ENCODE measurements around the gene BMPER.

BMPER gene

GRCh38 chr7:33923440-33924229 is 18.3 kb downstream of the BMPER start:
- TF ChIP-seq REST (IDR thresholded peaks at IDR 0.05; ENCODE audit: insufficient read depth in 1 of 2, low read depth in 2 of 2, low read length in 2 of 2) (no peak), POLR2AphosphoS5 (IDR thresholded peaks at IDR 0.05; ENCODE audit: low read depth, low read length) (no peak), FOXP2 (optimal IDR thresholded peaks at IDR 0.05; ENCODE audit: borderline replicate concordance, extremely low read depth, extremely low read length, insufficient read depth) (no peak), SIN3A (IDR thresholded peaks at IDR 0.05; ENCODE audit: borderline replicate concordance, insufficient read depth, low read length) (no peak), TAF1 (IDR thresholded peaks at IDR 0.05; ENCODE audit: borderline replicate concordance, insufficient read depth, low read length) (no peak)

GRCh38 chr7:33926535-33926934 is 21.2 kb downstream of the BMPER start:
- TF ChIP-seq FOXP2 (optimal IDR thresholded peaks at IDR 0.05; ENCODE audit: borderline replicate concordance, extremely low read depth, extremely low read length, insufficient read depth) (no peak), REST (IDR thresholded peaks at IDR 0.05; ENCODE audit: insufficient read depth in 1 of 2, low read depth in 2 of 2, low read length in 2 of 2) (peak in 1 of 2 experiments; percentile 51; a peak in 1 of 4 replicates), SIN3A (IDR thresholded peaks at IDR 0.05; ENCODE audit: borderline replicate concordance, insufficient read depth, low read length) (no peak), TAF1 (IDR thresholded peaks at IDR 0.05; ENCODE audit: borderline replicate concordance, insufficient read depth, low read length) (no peak), POLR2AphosphoS5 (IDR thresholded peaks at IDR 0.05; ENCODE audit: low read depth, low read length) (no peak)

- TF ChIP-seq FOXP2 (optimal IDR thresholded peaks at IDR 0.05; ENCODE audit: borderline replicate concordance, extremely low read depth, extremely low read length, insufficient read depth) (no peak), SIN3A (IDR thresholded peaks at IDR 0.05; ENCODE audit: borderline replicate concordance, insufficient read depth, low read length) (no peak), POLR2AphosphoS5 (IDR thresholded peaks at IDR 0.05; ENCODE audit: low read depth, low read length) (no peak), REST (IDR thresholded peaks at IDR 0.05; ENCODE audit: insufficient read depth in 1 of 2, low read depth in 2 of 2, low read length in 2 of 2) (no peak)
Measured at GRCh38 chr7:33928986-33929385, 23.6 kb downstream of the BMPER start.

- TF ChIP-seq FOXP2 (optimal IDR thresholded peaks at IDR 0.05; ENCODE audit: borderline replicate concordance, extremely low read depth, extremely low read length, insufficient read depth): no peak
- TF ChIP-seq SIN3A (IDR thresholded peaks at IDR 0.05; ENCODE audit: borderline replicate concordance, insufficient read depth, low read length): no peak
- no peak for TF ChIP-seq TAF1 (IDR thresholded peaks at IDR 0.05; ENCODE audit: borderline replicate concordance, insufficient read depth, low read length)
- no peak for TF ChIP-seq REST (IDR thresholded peaks at IDR 0.05; ENCODE audit: insufficient read depth in 1 of 2, low read depth in 2 of 2, low read length in 2 of 2)
- no peak for TF ChIP-seq POLR2AphosphoS5 (IDR thresholded peaks at IDR 0.05; ENCODE audit: low read depth, low read length)
Measured at GRCh38 chr7:33932221-33932620, 26.9 kb downstream of the BMPER start.
